HG02763 (cell line): ENCODE data around the gene C12orf75.
"Not testable (repeated sequence)": the region's sequence is repeated elsewhere in the genome, so short reads cannot be mapped to it uniquely, and the experiment has no call there.

Experiments
- ATAC-seq: cut with Tn5 transposase; IDR thresholded peaks from one replicate; pipeline ENCODE4 v1.9.1; 2021; ENCODE audit warnings: mild to moderate bottlenecking, moderate library complexity; ENCODE audit not compliant: unreplicated experiment

C12orf75 gene

DNA sequence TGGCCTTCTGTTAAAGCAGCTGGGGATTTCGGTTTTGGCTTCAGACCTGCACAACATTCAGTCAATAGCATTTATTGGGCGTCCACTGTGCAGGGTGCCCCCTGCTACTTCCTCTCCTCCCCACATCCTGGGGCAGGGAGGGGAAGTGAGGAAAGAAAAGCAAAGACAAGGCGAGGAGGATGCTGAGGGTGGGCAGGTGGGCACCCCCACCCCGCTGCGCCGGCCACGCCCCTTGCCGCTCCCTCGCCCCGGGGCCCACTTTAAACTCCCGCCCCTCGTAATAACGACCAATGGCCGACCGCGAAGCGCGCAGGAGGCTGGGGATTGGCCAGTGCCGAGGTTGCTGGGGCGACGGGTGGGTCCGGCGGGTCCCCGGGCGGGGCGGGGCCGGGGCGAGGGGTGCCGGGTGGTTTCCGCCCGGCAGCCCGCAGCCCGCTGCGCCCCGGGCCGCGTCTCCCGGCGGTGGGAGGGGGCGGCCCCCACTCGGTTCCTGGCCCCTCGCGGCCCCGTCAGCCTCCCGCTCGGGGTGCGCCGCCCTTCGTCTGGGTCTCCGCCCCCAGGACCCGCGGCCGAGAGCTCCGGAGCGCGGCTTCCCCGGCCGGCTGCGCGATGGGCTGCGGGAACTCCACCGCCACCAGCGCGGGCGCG, at the start of gene C12orf75:
C12orf75 (plus strand) TSS at position 409 of the 648 bp plus-strand sequence; CDS start at position 610, 201 bp downstream.
- ATAC-seq: peak; percentile 83

DNA sequence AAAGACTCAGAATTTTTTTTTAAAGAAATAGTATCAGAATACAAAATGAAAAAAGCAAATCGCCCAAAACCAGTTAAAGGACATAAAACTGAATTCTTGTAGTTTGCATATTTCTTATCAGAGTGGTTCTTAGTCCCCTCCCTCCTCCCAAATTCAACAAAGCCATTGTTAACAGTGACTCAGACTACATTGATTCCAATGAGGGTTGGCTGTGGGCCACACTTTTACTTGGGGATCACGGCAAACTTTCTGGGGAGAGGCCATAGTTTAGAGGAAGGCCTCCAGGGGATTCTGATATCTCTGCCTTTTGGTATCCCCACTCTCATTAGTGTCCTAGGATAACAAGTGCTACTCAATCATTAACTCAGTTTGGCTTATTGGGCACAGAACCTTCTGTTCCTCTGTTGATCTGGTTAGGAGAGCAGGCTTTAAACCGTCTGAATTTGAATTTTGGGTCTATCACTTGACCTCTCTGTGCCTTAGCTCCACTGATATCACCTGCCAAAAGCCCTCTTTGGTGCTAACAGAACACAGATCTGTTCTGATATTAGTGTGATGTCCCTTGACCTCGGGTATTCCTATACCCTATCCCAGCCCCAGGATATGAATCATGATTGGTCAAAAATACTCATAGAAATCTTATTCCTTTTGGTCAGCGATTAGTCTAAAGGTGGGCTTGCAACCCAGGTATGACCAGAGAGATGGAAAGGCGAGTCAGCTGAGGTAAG, 49.4 kb upstream of the C12orf75 start:
- no peak for ATAC-seq

DNA sequence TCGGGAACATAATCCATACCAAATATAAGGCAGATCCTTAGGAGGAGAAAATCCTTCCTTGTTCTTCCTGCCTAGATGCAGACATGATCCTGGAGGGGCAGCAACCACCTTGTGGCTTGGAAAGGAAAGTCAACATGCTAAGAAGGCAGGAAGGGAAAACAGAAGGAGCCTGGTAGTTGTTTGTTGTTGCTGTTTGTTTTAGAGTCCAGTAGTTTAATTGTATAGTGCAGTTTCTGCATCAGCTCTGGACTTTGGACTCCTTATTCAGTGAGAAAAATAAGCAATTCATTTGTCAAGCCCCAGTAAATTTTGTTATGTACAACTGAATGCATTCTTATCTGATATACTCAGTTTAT, 48.8 kb upstream of the C12orf75 start:
- ATAC-seq: no peak

DNA sequence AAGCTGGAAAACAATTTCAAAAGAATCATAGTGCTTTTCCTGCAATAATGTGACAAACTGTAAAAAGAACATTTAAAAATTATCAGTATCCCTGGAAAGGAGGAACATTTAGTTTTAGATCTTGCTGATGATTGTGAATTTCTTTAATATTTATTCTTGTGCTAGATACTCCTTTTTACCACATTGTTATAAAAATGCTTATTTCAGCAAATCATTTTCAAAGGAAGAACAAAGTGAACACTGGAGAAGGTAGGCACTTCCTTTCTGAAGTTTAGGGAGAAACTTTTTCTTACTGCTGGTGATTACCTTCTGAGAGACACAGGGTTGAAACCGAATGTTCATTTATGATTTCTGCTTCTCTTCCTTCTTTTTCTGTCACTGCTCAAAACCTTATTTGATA, 45.1 kb upstream of the C12orf75 start:
- ATAC-seq: no peak

DNA sequence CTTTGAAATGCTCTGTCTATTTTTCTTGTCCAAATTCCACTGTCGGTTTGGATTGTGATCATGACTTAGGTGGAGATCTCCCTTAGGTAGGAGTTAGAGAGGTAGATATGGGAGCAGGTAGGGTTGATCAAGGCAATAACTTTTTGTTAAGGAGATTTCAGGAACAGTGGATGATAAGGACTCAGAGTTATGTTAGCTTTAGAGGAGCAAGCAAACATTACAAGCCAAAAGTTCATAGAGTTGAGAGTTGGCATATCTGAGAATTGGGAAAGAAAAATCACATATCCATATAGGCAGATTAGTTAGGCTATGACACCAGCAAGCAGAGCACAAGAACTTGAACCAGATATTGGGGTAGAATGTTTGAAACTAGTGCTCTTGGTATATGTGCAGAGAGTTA, 43.1 kb upstream of the C12orf75 start:
- no peak for ATAC-seq

DNA sequence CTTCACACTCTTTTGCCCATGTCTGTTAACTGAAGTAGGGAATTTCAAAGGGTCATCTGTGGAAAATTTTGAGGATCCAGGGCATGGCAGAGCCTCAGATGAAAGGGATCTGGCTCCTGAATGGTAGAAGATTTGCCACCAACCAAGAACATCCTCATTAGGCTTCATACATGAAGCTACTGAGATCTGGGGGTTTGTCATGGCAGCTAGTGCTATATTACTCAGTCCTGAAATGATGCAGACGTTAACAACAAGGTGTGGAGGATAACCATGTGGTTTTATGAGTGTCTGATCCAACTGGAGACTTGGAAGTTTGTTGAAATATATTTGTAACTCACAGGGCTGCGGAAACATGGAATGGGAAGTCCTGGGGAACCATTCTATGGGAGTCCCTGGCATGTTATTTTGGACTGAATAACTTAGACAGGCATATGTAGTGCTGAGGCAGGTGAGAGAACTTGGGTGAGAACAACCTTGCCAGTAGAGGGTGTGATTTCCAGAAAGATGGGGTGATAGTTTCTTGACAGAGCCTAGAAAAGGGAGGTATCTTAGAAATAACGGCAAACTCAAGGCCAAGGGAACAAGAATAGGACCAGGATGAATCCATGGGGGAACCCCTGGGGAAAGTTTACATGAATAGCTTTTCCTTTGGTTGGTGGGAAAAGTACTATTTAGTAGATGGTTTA, 42.0 kb upstream of the C12orf75 start:
- no peak for ATAC-seq

DNA sequence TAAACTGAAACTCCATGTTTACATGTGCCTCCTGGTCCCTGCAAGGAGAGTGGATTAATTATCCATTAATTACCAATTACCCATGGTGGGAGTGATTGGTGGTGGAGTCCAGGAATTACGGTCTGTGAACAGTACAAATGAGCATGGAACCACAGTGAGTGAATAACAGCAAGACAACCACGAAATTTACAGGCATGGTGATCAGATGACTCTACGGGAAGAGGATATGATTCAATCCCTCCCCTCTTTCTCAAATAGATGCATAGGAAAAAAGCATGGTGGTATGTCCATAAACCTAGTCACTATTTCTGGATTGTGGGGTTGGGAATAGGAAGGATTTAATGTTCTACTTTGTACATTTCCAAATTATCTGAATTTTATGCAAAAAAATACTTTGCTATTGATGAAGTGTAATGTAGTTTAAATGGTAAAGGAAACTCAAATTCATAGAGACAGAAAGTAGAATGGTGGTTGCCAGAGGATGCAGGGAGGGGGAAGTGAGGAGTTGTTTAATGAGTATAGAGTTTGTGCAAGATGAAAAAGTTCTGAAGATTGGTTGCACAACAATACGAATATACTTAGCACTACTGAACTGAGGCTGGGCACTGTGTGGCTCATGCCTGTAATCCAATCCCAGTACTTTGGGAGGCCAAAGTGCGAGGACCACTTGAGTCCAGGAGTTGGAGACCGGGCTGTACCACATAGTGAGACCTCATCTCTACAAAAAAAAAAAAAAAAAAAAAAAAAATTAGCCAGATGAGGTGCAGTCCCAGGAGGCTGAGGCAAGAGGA, 41.2 kb upstream of the C12orf75 start:
- no peak for ATAC-seq

DNA sequence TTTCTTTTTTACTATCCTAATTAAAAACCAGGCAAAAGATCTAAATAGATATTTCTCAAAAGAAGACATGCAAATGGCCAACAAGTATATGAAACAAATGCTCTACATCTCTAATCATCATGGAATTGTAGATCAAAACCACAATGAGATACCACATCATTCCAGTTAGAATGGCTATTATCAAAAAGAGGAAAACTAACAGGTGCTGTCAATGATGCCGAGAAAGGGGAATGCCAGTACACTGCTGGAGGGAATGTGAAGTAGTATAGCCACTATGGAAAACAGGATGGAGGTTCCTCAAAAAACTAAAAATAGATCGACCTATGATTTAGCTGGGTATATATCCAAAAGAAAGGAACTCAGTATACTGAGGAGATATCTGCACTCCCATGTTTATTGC, 39.0 kb upstream of the C12orf75 start:
- no peak for ATAC-seq

DNA sequence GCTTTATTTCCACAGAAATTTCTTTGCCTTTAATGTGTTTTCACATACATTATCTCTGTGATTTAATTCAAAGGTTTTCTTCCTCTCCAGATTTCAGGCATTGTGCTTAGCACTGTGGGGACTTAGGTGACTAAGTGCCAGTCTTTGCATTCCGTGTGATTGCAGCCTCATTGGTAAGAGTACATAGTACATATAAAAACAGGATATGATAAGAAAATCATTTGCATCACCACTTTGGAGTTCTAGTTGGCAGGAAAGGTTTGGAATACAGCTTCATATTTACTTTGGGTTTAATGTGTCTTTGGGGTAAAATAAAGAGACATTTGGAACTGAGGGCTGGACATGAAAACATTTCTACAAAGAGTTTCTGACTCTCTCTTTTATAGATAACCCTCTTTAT, 37.8 kb upstream of the C12orf75 start:
- no peak for ATAC-seq

DNA sequence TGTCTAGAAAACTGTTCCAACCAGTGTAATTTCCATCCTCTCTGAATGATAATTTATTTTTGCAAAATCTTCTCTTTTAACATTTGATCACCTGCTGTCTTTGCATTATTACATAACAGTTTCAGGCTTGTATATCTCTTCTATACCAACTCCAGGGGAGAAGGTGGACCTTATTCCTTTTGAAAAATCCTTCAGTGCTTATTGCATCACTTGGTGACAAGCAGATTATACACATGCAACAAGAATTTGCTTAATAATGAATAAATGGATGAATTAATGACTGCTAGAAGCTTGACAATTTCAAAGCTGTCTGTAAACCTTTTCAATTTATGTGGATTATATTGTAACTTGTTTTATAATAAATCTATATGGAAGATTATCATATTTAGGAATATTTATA, 37.3 kb upstream of the C12orf75 start:
- ATAC-seq: no peak

DNA sequence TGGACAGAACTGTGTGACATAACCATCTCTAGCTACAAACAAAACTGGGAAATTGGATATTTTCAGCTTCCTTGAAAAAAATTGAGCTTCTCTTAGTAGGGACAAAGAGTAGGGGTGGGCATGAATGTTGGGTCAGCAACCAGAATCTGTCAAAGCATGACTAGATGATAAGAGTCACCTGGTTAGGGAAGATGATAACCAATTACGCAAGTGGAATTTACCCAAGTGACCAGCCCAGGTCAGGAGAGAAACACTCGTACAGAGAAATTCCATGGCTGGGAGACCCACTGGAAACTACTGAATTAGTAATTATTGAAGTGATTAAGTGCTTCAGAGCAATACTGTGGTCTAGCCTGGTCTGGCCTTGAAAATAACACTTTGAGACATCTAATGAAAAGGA, 36.3 kb upstream of the C12orf75 start:
- no peak for ATAC-seq

DNA sequence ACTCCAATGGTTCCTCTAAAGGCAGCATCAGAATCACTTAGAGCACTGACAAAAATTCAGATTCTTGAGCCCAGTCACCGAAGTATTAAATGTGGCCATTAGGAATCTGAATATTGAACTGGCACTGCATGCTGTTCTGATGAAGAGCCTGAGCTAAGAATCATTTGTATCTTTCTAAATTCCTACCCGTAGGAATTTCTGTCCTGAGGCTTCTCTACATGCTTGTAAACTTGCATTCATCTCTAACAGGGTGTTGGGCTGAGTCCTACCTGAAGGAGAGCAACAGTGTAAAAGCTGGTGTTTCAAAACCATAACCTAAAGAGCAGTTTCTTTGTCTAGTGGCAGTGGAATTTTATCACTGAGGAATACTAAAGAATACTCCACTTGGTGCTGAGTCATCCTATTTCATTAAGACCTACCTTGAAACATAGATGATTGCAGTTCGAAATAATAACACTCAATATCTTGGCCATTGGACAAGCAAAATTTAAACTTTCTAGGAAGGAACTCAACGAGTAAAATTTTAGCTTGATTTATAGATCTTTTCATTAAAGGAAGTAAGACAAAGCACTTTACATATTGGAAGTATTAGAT, 35.5 kb upstream of the C12orf75 start:
- no peak for ATAC-seq

DNA sequence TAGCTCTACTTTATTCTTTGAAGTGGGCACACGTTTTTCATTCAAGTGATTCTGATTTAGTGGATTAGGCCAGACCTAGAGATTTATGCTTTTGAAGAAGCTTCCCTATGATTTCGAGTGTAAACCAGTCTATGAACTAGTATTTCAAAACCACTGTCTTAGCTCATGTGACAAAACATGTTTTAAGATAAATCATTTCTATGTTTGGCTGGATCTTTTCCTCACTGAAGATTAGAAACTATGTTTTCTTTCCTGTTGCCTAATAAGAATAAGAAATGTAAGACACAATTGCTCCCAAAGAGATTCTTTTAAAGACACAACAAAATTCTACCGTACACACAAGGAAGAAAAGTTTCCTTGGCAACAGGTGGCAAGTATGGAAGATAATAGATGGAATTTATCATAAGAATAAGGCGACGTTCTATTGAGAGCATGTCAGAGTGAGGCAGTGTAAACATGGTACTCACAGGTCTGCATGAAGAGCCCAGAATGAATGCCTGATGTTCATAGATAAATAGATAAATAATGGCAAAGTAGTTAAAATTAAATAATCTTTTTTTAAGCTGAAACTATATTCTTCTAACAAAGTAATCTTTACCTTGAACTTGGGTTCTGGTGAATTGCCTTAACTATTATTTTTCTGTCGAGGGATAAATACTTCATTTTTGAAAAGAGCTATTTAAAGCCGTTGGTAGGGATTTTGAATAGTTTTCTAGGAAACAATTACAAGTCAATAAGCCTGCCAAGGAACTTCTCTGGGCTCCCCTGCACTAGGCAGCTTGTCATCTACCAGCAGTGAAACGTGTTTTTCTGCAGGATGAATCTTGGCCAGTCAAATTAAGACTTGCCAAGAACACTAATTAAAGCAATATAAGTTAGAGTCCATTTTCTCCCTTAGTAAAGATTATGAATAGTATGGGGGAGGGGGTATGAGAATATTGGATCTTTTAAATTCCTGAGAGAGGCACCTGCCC, 34.1 kb upstream of the C12orf75 start:
- no peak for ATAC-seq

DNA sequence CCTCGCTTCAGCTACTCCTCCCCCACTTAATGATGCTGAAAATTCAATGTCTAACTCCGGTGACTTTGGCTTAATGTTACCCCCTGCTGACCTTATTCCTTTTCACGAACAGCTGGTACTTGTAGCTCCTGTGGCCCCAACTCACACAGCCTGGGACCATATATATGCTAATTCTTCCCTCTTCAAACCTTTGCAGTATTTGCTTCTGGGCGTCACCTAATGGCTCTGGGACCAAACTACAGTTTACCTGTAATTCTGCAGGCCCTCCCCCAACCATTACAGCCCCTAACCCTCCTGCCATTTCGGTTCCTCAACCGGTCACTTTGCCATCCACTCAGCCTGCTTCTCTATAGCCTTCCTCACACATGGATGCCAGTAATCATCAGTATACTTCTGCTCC, 29.6 kb upstream of the C12orf75 start:
- ATAC-seq: no peak

DNA sequence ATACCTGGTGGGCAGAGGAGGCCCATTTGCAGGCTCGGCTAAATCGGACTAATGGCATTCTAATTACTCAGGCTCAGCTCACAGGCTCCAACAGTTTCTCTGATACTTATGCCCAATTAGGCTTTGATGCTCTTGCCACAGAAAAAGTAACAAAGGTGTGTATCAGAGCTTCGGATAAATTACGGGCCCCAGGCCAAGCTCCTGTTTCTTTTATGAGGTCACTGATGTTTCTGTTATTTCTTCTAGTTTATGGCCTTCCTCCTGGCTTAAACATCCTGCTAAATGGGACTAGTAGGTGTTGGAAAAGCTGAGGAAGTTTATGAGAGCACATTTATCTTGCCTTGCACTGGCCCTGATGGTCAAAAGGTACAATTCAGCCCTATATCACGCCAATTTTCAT, 28.8 kb upstream of the C12orf75 start:
- ATAC-seq: no peak

DNA sequence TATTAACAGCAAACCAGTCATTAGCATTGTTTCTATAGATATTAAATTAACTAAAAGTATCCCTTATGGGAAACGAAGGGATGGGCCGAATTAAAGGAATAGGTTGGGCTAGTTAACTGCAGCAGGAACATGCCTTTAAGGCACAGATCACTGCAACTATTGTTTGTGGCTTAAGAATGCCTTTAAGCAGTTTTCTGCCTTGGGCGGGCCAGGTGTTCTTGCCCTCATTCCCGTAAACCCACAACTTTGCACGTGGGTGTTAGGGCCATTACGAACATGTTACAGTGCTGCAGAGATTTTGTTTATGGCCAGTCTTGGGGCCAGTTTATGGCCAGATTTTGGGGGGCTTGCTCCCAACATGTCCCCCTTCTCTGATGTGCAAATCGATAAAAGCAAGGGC, 27.5 kb upstream of the C12orf75 start:
- not testable (repeated sequence) for ATAC-seq

DNA sequence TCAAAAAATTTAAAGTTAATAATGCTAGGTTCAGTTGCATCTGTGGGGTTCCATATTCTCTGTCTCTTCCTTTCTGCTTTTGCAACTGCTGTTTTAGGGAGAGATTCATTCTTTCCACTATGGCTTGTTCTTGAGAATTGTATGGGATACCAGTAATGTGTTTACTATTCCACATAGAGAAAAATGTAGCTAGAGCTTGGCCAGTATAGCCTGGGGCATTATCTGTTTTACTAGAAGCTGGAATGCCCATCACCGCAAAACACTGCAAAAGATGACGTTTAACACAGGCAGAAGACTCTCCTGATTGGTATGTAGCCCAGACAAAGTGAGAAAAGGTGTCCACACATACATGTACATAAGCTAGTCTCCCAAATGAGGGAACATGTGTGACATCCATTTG, 25.9 kb upstream of the C12orf75 start:
- ATAC-seq: not testable (repeated sequence)

DNA sequence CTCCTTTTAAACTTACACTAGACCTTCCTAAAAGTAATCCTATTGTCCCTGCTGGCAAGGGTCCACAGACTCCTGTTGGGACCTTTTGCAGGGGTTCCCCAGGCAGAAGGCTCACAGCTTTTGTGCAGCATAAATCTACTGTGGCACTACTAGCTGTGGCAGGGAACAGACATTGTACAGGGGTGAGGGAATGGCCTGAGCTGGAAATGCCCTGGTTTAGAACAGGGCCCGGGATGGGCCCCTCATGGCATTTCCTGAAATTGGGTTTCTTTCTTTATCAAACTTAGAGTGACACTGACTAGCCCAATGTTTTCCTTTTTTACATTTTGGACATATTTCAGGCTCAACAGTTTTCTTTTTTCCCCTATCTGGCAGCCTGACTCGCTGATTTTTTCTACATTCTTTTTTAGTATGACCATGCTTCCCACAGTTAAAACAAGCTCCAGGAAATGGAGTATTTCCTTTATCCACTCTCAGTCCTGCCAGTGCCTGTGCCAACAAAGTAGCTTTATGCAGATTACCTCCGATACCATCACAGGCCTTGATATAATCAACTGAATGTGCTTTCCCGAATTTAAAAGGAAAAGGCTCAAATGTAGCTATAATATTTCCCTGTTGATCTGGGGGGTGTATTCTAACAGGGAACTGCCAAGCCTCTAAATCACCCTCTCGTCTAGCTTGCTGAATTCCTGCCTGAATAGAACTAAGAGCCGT, 22.7 kb upstream of the C12orf75 start:
- ATAC-seq: not testable (repeated sequence)

DNA sequence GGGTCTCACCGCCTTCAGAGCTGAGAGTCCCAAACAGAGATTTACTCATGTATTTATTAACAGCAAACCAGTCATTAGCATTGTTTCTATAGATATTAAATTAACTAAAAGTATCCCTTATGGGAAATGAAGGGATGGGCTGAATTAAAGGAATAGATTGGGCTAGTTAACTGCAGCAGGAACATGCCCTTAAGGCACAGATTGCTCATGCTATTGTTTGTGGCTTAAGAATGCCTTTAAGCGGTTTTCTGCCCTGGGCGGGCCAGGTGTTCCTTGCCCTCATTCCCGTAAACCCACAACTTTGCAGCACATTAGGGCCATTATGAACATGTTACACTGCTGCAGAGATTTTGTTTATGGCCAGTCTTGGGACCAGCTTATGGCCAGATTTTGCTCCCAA, 21.7 kb upstream of the C12orf75 start:
- not testable (repeated sequence) for ATAC-seq
